Naive thymus-derived CD4-positive, alpha-beta T cell (primary cell): ENCODE measurements around the gene PIK3CA. TPM values are rescaled to one million over a fixed set of nuclear protein-coding genes. Genes with fewer than 3 reads are reported as not detected.
"Not testable (repeated sequence)": the region's sequence is repeated elsewhere in the genome, so short reads cannot be mapped to it uniquely, and the experiment has no call there.

Experiments used
- ATAC-seq: fragments of 150-1000 bp; cut with Tn5 transposase; 2 replicates; pipeline ENCODE4 v1.10.0; 2021; ENCODE audit warnings: mild to moderate bottlenecking, moderate library complexity
- CTCF ChIA-PET: fragments of 350-600 bp; sonication (Branson Sonifier 250); formaldehyde crosslinking; loops from one replicate; lab custom pipeline; 2021; ENCODE audit warnings: antibody characterized with exemption; lab: Charles Lee
- POLR2A ChIA-PET: fragments of 350-600 bp; sonication (Branson Sonifier 250); formaldehyde crosslinking; loops from one replicate; lab custom pipeline; 2021; ENCODE audit warnings: antibody characterized with exemption, inconsistent platforms; lab: Charles Lee
- DNase-seq, 9 donors: peaks; one replicate each; pipeline versions ENCODE4 v3.0.0 to v3.0.0-alpha.2; 2020 to 2022; ENCODE audit warnings: mixed read lengths in 1 of 9
- H3K27ac ChIP-seq: one replicate; pipeline ENCODE4 v1.7.0; 2013; ENCODE audit warnings: mild to moderate bottlenecking, low read depth, low read length, moderate library complexity
- H3K27me3 ChIP-seq, 2 donors: one replicate each; pipeline ENCODE4 v1.7.0; 2013; ENCODE audit warnings: low read length in 2 of 2, mild to moderate bottlenecking in 2 of 2, moderate library complexity in 2 of 2; ENCODE audit not compliant: control insufficient read depth in 2 of 2, insufficient read depth in 2 of 2
- H3K36me3 ChIP-seq, 3 experiments: 1 replicate in 2 of 3; 2 replicates in 1 of 3; pipeline ENCODE4 v1.7.0; 2013; ENCODE audit warnings: low read length in 3 of 3, mild to moderate bottlenecking in 3 of 3, moderate library complexity in 1 of 3; ENCODE audit not compliant: insufficient read depth in 3 of 3, control insufficient read depth in 2 of 3
- H3K4me1 ChIP-seq, 2 donors: one replicate each; pipeline ENCODE4 v1.7.0; 2013; ENCODE audit warnings: low read length in 2 of 2, mild to moderate bottlenecking in 2 of 2, moderate library complexity in 1 of 2; ENCODE audit not compliant: control insufficient read depth in 2 of 2, insufficient read depth in 2 of 2
- H3K4me3 ChIP-seq: 2 replicates; pipeline ENCODE4 v1.7.0; 2013; ENCODE audit warnings: mild to moderate bottlenecking, low read length
- H3K9me3 ChIP-seq, 3 experiments: 1 replicate in 2 of 3; 2 replicates in 1 of 3; pipeline ENCODE4 v1.7.0; 2013; ENCODE audit warnings: low read length in 3 of 3; ENCODE audit not compliant: control insufficient read depth in 2 of 3
- H3K27ac Mint-ChIP-seq, 9 donors: one replicate each; pipeline ENCODE4 v1.8.0; 2020 to 2022; ENCODE audit warnings: mixed read lengths in 9 of 9, mild to moderate bottlenecking in 8 of 9, moderate library complexity in 5 of 9, inconsistent platforms in 2 of 9
- H3K27me3 Mint-ChIP-seq, 5 donors: one replicate each; pipeline ENCODE4 v1.8.0; 2021 to 2022; ENCODE audit warnings: mixed read lengths in 5 of 5, mild to moderate bottlenecking in 1 of 5
- H3K36me3 Mint-ChIP-seq, 5 donors: one replicate each; pipeline ENCODE4 v1.8.0; 2020 to 2022; ENCODE audit warnings: mixed read lengths in 5 of 5, mild to moderate bottlenecking in 3 of 5, inconsistent platforms in 1 of 5
- H3K4me1 Mint-ChIP-seq, 7 donors: one replicate each; pipeline ENCODE4 v1.8.0; 2020 to 2022; ENCODE audit warnings: mixed read lengths in 7 of 7, mild to moderate bottlenecking in 3 of 7, inconsistent platforms in 1 of 7
- H3K4me3 Mint-ChIP-seq, 10 donors: one replicate each; pipeline ENCODE4 v1.8.0; 2020 to 2022; ENCODE audit warnings: mild to moderate bottlenecking in 10 of 10, mixed read lengths in 10 of 10, moderate library complexity in 6 of 10, inconsistent platforms in 2 of 10
- H3K9me3 Mint-ChIP-seq, 11 donors: one replicate each; pipeline ENCODE4 v1.8.0; 2020 to 2022; ENCODE audit warnings: mixed read lengths in 11 of 11, mild to moderate bottlenecking in 4 of 11, inconsistent platforms in 1 of 11, moderate library complexity in 1 of 11
- intact Hi-C, 2 donors: fragments of 100-400 bp; cut with micrococcal nuclease; formaldehyde crosslinking; loops; one replicate each; pipeline ENCODE4 v1.15.1; 2023
- polyA plus RNA-seq, 2 donors: library from polyadenylated mRNA; unstranded; fragments of 300-500 nt; fragmentation: Illumina TruSeq; gene quantifications; one replicate each; pipeline ENCODE4 v1.2.3, GENCODE V29; 2021
- total RNA-seq, 6 experiments: library from RNA in 5 of 6; stranded (reverse) in 5 of 6; gene quantifications; 1 replicate in 5 of 6; 2 replicates in 1 of 6; pipeline ENCODE4 v1.2.3 and lab custom pipeline; 2021 to 2026

The PIK3CA gene
- total and polyA plus RNA-seq, 7 experiments from 2014 or later = 16.7 to 58.1 (median 34.3) TPM

DNA sequence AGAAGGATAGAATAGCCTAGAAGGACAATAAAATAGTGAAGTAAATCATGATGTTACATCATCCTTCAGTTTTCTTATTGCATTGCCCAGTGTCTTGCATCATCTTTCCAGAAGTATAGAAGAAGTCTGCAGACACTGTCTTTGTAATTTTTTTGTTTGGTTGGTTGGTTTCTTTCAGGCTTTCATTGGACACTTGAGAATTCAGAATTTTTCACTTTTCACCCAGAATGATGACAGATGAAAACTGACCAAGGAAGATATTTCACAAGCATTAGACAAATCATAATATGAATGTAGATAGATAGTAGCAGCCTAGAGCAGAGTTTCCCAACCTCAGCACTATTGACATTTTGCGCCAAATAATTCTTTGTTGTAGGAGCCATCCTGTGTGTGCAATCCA lies 67.4 kb downstream of the PIK3CA start:
- not testable (repeated sequence) for H3K4me1 Mint-ChIP-seq

DNA sequence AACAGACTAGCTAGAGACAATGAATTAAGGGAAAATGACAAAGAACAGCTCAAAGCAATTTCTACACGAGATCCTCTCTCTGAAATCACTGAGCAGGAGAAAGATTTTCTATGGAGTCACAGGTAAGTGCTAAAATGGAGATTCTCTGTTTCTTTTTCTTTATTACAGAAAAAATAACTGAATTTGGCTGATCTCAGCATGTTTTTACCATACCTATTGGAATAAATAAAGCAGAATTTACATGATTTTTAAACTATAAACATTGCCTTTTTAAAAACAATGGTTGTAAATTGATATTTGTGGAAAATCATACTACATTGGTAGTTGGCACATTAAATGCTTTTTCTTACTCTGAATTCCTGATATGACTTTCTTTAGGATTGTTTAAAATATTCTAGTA lies 70.1 kb downstream of the PIK3CA start:
- H3K27ac Mint-ChIP-seq, ATAC-seq, H3K4me1 ChIP-seq, H3K9me3 Mint-ChIP-seq, POLR2A ChIA-PET, H3K9me3 ChIP-seq, H3K27me3 ChIP-seq, CTCF ChIA-PET, H3K27me3 Mint-ChIP-seq, H3K4me3 ChIP-seq, DNase-seq, H3K4me3 Mint-ChIP-seq, H3K27ac ChIP-seq, H3K4me1 Mint-ChIP-seq: not testable (repeated sequence)
- H3K36me3 ChIP-seq = peaks cover 0 to 11% (median 4%) of the 10 kb centered on the region in 3 experiments
- intact Hi-C loops = loop anchor here in 1 of 2 donors (10.0 kb wide), 1 partner anchor 97 kb away; no protein-coding TSS in a partner anchor
- peaks cover 4 to 16% (median 11%) of the 10 kb centered on the region in 5 donors for H3K36me3 Mint-ChIP-seq

More for the DNA sequence above, 67.4 kb downstream of the PIK3CA start:
- H3K4me3 ChIP-seq, H3K9me3 Mint-ChIP-seq, H3K4me3 Mint-ChIP-seq, DNase-seq, CTCF ChIA-PET, H3K4me1 ChIP-seq, ATAC-seq, POLR2A ChIA-PET, H3K27me3 Mint-ChIP-seq, H3K9me3 ChIP-seq, H3K27me3 ChIP-seq, H3K27ac ChIP-seq: not testable (repeated sequence)
- intact Hi-C loops = loop anchor here in 1 of 2 donors (2.0 to 10.0 kb wide), 2 partner anchors 99 to 201 kb away; no protein-coding TSS in a partner anchor
- peaks cover under 1 to 10% (median 3%) of the 10 kb centered on the region in 3 experiments for H3K36me3 ChIP-seq
- Mint-ChIP-seq H3K27ac (peak overlapping the region in 2 of 9 donors; percentile 26 to 32), H3K36me3 (peaks cover 4 to 13% (median 10%) of the 10 kb centered on the region in 5 donors)

DNA sequence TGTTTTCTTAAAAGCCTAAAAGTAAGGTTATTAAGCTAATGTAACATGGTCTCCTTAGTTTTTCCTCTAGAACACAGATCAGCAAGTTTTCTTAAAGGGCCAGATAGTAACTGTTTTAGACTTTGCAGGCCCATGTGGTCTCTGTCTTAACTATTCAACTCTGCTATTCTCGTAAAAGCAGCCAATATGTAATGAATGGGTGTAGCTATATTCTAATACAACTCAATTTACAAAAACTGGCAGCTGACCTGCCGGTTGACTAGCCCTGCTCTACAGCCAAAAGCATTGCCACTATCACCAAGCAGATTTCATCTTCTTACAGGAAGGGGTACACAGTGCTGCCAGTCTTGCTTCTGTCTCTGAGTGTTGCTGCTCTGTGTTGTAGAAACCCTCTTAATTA lies 75.4 kb downstream of the PIK3CA start:
- H3K27ac Mint-ChIP-seq = peak overlapping the region in 3 of 9 donors; percentile 8 to 72 (median 44)
- peaks cover 0 to 4% (median 0%) of the 10 kb centered on the region in 7 donors for H3K4me1 Mint-ChIP-seq
- intact Hi-C loops = no loop called here
- H3K4me3 ChIP-seq = no peak overlapping the region
- no peaks in the 10 kb centered on the region for H3K27me3 Mint-ChIP-seq
- no peaks in the 10 kb centered on the region for H3K4me1 ChIP-seq
- ChIA-PET CTCF (no interaction called here), POLR2A (no interaction called here)
- no peaks in the 10 kb centered on the region for H3K9me3 ChIP-seq
- peaks cover 0 to 48% (median 4%) of the 10 kb centered on the region in 3 experiments for H3K36me3 ChIP-seq
- no peaks in the 10 kb centered on the region for H3K9me3 Mint-ChIP-seq
- ATAC-seq (no peak), DNase-seq (no peak)
- no peaks in the 10 kb centered on the region for H3K27me3 ChIP-seq
- H3K4me3 Mint-ChIP-seq = no peak overlapping the region
- H3K27ac ChIP-seq = no peak overlapping the region
- peaks cover 0 to 30% (median 14%) of the 10 kb centered on the region in 5 donors for H3K36me3 Mint-ChIP-seq

DNA sequence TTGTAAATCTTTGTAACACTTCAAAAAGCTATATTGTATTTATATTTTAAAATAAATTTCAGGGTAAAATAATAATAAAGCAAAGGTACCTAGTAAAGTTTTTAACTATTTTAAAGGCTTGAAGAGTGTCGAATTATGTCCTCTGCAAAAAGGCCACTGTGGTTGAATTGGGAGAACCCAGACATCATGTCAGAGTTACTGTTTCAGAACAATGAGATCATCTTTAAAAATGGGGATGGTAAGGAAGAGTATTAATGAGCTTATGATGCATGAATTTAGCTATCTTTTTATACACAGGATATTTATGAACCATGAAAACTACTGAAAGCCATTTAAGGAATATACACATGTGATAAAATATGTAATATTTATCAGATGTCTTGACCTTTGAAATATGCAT lies 76.4 kb downstream of the PIK3CA start:
- no peak overlapping the region for H3K27ac ChIP-seq
- Mint-ChIP-seq H3K36me3 (peaks cover 0 to 30% (median 12%) of the 10 kb centered on the region in 5 donors), H3K9me3 (no peaks in the 10 kb centered on the region), H3K27ac (peak overlapping the region in 3 of 9 donors; percentile 24 to 49 (median 40)), H3K4me1 (peaks cover 0 to 4% (median 0%) of the 10 kb centered on the region in 7 donors), H3K27me3 (no peaks in the 10 kb centered on the region), H3K4me3 (no peak overlapping the region)
- ChIA-PET CTCF (no interaction called here), POLR2A (no interaction called here)
- intact Hi-C loops = no loop called here
- H3K27me3 ChIP-seq = no peaks in the 10 kb centered on the region
- ATAC-seq (no peak), DNase-seq (no peak)
- no peaks in the 10 kb centered on the region for H3K4me1 ChIP-seq
- H3K9me3 ChIP-seq = no peaks in the 10 kb centered on the region
- peaks cover 0 to 54% (median 4%) of the 10 kb centered on the region in 3 experiments for H3K36me3 ChIP-seq
- no peak overlapping the region for H3K4me3 ChIP-seq

DNA sequence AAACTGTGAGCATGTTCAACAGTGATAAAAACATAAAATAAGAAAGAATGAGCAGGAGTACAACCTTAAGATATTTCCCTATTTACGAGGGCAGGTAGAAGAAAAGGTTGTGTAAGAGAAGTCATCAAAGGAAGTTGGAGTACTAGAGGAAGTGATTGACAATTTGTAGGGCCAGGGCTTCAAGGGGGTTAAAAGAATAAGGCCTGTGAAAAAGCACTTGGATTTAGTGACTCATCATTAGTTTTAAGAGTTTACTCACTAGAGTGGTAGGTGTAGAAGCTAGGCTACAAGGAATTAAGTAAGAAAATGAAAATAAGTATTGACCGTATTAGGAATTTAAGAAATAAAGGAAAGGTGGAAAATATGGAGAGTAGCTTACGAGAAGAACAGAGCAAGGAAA lies 79.2 kb downstream of the PIK3CA start:
- peaks cover 0 to 56% (median 2%) of the 10 kb centered on the region in 3 experiments for H3K36me3 ChIP-seq
- H3K27me3 Mint-ChIP-seq = no peaks in the 10 kb centered on the region
- no peak for ATAC-seq
- peaks cover 0 to 44% (median 27%) of the 10 kb centered on the region in 5 donors for H3K36me3 Mint-ChIP-seq
- H3K4me1 ChIP-seq = no peaks in the 10 kb centered on the region
- no peaks in the 10 kb centered on the region for H3K9me3 ChIP-seq
- no peak overlapping the region for H3K27ac ChIP-seq
- H3K27me3 ChIP-seq = no peaks in the 10 kb centered on the region
- intact Hi-C loops = no loop called here
- DNase-seq = no peak
- ChIA-PET POLR2A (no interaction called here), CTCF (no interaction called here)
- no peak overlapping the region for H3K4me3 ChIP-seq
- H3K9me3 Mint-ChIP-seq = no peaks in the 10 kb centered on the region
- peaks cover 0 to 5% (median 0%) of the 10 kb centered on the region in 7 donors for H3K4me1 Mint-ChIP-seq
- peak overlapping the region in 2 of 9 donors; percentile 28 to 50 for H3K27ac Mint-ChIP-seq
- no peak overlapping the region for H3K4me3 Mint-ChIP-seq

DNA sequence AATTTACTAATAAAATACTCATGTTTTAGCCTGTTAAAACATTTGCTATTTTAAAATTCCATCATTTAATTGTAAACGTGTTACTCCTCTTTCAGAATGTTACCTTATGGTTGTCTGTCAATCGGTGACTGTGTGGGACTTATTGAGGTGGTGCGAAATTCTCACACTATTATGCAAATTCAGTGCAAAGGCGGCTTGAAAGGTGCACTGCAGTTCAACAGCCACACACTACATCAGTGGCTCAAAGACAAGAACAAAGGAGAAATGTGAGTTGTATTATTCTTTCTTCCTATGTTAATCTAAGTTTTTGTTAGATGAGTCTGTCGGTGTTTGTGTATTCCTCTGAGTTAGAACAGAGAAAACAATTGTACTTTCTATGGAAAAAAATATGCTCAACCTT lies 81.0 kb downstream of the PIK3CA start:
- Mint-ChIP-seq H3K4me1 (peaks cover 0 to 6% (median 0%) of the 10 kb centered on the region in 7 donors), H3K36me3 (peaks cover 0 to 45% (median 29%) of the 10 kb centered on the region in 5 donors), H3K27ac (no peak overlapping the region), H3K4me3 (no peak overlapping the region), H3K27me3 (no peaks in the 10 kb centered on the region), H3K9me3 (no peaks in the 10 kb centered on the region)
- POLR2A ChIA-PET = no interaction called here
- Histone ChIP-seq H3K36me3 (peaks cover 0 to 49% (median 3%) of the 10 kb centered on the region in 3 experiments), H3K4me1 (no peaks in the 10 kb centered on the region), H3K27me3 (no peaks in the 10 kb centered on the region), H3K9me3 (no peaks in the 10 kb centered on the region), H3K4me3 (no peak overlapping the region), H3K27ac (no peak overlapping the region)
- CTCF ChIA-PET = interaction anchor here (0.6 kb wide), 1 partner anchor 20 kb away, joined by 3 read pairs; no protein-coding TSS in a partner anchor
- ATAC-seq (no peak), DNase-seq (no peak)
- intact Hi-C loops = no loop called here

DNA sequence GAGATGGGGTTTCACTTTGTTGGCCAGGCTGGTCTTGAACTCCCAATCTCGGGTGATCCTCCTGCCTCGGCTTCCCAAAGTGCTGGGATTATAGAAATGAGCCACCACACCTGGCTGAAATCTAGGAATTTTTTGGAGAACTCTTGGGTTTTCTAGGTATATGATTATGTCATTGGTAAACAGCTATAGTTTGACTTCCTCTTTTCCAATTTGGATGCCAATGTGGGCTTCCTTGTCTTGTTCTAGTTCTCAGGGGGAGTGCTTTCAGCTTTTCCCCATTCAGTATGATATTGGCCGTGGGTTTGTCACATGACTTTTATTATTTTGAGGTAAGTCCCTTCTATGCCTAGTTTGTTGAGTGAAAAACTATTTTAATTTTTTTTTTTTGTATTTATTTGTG lies 84.9 kb downstream of the PIK3CA start:
- Mint-ChIP-seq H3K27ac (peak overlapping the region in 1 of 9 donors; percentile 30), H3K4me3 (no peak overlapping the region), H3K27me3 (no peaks in the 10 kb centered on the region), H3K36me3 (peaks cover 6 to 40% (median 27%) of the 10 kb centered on the region in 5 donors), H3K9me3 (no peaks in the 10 kb centered on the region), H3K4me1 (peaks cover 4 to 13% (median 5%) of the 10 kb centered on the region in 7 donors)
- H3K9me3 ChIP-seq = no peaks in the 10 kb centered on the region
- no peak overlapping the region for H3K4me3 ChIP-seq
- DNase-seq (no peak), ATAC-seq (no peak)
- intact Hi-C loops = no loop called here
- no peaks in the 10 kb centered on the region for H3K27me3 ChIP-seq
- ChIA-PET POLR2A (no interaction called here), CTCF (no interaction called here)
- H3K36me3 ChIP-seq = peaks cover 0 to 22% (median 3%) of the 10 kb centered on the region in 3 experiments
- no peak overlapping the region for H3K27ac ChIP-seq
- no peaks in the 10 kb centered on the region for H3K4me1 ChIP-seq
